GM18858 (cell line): ENCODE data around the gene OR4Q2.
"Not testable (repeated sequence)": the region's sequence is repeated elsewhere in the genome, so short reads cannot be mapped to it uniquely, and the experiment has no call there.

Experiments
- ATAC-seq: cut with Tn5 transposase; IDR thresholded peaks from one replicate; pipeline ENCODE4 v1.9.1; 2021; ENCODE audit not compliant: unreplicated experiment

Gene OR4Q2

DNA sequence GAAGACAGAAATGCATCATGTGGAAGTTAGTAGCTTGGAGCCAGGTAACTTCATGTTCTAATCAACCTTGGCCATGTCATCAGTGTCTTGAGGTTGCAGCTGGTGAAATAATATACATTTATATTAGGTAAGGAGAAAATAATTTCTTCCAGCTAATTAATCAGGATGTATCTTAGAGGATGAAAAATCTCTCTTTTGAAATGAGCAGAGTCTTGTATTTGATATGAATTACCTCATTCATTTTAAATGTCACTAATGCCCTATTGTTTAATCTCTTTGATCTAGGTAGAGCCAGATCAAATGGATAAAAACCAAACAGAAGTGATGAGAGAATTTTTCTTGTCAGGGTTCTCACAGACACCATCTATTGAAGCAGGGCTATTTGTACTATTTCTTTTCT, at the start of gene OR4Q2:
TSS of gene OR4Q2 (plus strand) at position 301 of the 400 bp plus-strand sequence.
- no peak for ATAC-seq

DNA sequence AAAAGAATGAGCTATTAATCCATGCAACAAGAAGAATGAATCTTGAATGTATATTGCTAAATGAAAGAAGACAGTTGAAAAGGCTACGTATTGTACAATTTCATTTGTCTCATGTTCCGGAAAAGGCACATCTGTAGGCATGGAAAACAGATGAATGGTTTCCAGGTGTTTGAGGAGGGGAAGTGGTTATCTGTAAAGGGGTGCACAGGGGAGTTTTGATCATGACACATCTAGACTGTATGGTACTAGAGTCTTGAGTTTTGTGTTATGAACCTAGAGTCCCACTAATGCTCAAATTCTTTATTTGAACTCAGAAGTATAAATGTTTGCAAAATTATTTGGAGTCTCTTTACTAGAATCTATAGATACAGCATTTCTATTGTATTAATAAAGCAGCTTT, 32.2 kb upstream of the OR4Q2 start:
- ATAC-seq = not testable (repeated sequence)

DNA sequence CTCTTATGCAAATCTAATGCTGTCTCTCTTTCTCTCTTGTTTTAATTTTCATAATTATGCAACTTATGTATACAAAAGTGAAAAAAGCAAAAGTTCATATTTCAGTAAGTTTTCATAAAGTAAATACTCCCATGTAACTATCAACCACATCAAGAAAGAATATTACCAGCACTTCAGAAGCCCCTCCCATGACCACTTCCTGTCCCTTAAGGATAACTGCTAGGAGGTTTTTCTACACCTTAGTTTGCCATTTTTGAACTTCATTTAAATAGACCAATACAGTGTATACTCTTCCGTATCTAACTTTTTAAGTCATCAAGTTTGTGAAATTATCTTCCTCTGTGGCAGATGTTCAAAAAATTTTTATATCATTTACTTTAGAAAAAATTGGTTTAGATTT, 27.1 kb upstream of the OR4Q2 start:
- no peak for ATAC-seq

DNA sequence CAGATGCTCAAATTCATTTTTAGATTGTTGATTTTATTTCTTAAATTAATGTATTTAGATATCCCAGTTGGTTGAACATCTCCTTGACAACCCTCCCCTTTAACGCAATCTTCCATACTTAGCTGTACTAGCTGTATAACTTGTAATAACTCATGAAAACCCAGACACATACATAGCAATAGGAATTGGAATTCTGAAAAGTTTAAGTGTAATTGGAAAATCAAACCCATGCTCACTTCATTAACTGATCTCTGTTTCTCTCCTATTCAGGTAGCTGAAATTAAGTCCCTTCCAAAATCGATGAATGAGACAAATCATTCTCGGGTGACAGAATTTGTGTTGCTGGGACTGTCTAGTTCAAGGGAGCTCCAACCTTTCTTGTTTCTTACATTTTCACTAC, 26.7 kb upstream of the OR4Q2 start, which contains the start of gene OR4K15:
TSS of gene OR4K15 (plus strand) at position 301 of the 400 bp plus-strand sequence. CDS start at position 301, 0 bp downstream.
- no peak for ATAC-seq

DNA sequence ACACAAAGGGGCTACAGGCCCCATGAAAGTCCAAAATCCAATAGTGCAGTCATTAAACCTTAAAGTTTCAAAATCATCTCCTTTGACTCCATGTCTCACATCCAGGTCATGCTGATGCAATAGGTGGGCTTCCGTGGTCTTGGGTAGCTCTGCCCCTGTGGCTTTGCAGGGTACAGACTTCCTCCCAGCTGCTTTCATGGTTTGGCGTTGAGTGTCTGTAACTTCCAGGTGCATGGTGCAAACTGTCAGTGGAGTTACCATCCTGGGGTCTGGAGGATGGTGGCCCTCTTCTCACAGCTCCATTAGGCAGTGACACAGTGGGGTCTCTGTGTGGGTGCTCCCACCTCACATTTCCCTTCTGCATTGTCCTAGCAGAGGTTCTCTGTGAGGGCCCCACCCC, 8.5 kb upstream of the OR4Q2 start:
- ATAC-seq = no peak

DNA sequence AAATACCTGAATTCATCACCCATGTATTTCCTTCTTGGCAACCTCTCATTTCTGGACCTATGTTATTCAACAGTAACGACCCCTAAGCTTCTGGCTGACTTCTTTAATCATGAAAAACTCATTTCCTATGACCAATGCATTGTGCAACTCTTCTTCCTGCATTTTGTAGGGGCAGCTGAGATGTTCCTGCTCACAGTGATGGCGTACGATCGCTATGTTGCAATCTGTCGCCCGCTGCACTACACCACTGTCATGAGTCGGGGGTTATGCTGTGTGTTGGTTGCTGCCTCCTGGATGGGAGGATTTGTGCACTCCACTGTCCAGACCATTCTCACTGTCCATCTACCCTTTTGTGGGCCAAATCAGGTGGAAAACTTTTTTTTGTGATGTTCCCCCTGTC, 356 bp downstream of the OR4Q2 start:
- no peak for ATAC-seq

DNA sequence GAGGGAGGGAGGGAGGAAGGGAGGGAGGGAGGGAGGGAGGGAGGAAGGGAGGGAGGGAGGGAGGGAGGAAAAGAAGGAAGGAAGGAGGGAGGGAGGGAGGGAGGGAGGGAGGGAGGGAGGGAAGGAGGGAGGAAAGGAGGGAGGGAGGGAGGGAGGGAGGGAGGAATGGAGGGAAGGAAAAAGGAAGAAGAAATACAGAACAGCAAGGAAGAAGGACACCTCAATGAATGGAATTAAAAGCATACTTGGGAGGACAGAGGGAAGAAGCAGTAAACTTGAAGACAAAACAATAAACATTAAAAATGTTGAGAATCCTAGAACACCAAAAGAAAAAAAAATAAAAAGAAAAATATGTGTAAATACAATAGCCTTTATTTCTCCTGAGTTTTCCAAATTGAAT, 6.2 kb downstream of the OR4Q2 start:
- no peak for ATAC-seq

DNA sequence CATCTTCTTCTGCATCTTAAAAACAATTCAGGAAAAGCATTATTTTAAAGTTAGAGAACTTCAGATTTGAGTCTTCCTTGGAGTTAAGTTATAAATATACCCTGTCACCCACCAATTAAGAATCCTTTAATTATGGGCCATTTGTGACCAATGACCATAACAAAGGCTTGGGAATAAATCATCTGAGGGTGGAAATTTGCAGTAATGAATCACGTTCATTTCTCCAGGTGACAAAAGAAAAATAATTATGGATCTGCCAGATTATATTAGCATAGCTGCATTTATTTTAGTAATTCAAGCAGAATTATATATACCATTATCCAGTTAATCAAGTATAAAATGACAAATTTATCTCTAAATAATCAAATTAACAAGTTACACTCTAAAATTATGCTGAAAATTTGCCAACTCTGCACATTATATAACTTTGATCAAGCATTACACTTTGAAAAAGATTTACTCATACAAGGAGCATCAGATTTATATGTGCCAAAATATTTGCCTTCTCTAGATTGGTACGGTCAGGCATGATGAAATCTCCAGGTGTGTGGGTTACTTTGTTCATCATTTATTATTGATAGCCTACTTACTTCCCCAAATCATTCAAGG, 17.4 kb downstream of the OR4Q2 start, which contains the start of gene OR4K14:
TSS of gene OR4K14 (minus strand) at position 51 of the 609 bp plus-strand sequence. CDS start 4,114 bp downstream, outside the sequence.
- no peak for ATAC-seq

DNA sequence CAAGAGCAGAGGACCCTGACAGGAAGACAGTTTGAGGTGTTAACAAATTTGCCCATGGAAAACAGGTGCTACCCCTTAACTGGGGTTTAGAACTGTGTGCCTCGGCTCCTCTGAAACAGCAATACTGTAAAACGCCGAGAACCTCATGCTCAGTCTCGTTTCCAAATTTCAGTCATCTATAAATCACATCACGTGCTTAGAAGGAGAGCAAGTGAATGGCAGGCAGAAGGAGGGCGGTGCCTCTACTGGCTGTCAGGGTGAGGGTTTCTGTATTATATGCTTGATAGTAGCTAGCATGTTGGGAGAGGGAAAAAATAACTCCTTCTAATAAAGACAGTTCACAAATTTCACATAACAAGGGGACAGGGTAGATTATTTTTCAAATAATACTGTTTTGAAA, 29.1 kb downstream of the OR4Q2 start:
- no peak for ATAC-seq

DNA sequence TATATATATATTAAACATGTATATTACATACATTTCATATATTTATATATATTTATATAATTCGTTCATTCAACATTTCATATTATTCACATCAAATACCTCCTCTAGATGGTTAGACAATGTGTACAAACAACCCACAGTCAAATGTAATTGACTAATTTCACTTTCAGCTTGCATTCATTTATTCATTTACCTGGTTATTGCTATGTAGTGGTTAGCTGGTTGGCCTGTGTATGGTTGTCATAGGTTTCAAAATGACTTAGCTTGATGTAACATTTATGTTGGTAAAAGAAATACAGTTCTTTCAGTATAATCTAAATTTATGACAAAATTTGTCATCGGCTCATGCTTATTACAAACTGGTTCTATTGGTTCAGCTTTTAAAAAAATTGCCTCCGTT, 33.5 kb downstream of the OR4Q2 start:
- ATAC-seq = no peak

DNA sequence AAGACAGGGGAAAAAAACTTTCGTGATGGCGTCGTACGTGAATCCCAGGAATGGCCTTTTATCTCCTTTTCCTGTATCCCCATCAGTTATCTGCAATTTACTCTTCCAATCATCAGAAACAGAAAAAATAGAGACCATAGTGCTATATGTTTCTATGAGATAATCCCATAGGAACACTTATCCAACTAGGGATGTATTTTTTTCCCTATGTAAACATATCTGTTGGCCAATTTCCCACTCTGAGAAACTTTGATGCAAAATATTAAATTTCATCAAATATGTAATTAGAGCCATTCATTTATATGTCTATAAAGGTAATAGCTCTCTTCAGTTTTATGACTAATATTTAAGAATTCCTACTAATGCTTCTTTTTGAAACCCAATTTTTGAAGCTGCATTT, 34.0 kb downstream of the OR4Q2 start, which contains the start of gene OR4K13:
TSS of gene OR4K13 (minus strand) at position 101 of the 400 bp plus-strand sequence. CDS start 1,280 bp downstream, outside the sequence.
- no peak for ATAC-seq

DNA sequence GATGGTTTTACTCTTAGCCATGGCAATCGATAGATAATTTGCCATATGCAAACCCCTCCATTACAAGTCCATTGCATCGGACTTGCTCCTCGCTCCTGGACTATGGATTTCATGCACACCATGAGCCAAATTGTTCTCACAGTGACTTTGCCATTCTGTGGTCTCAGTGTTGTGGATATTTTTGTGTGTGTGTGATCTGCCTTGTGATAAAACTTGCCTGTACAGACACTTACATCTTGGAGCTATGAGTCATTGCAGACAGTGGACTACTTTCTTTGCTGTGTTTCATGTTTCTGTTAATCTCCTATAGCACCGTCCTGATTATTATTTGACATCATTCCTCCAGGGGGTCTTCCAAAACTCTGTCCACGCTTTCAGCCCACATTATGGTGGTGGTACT, 42.3 kb downstream of the OR4Q2 start:
- no peak for ATAC-seq

DNA sequence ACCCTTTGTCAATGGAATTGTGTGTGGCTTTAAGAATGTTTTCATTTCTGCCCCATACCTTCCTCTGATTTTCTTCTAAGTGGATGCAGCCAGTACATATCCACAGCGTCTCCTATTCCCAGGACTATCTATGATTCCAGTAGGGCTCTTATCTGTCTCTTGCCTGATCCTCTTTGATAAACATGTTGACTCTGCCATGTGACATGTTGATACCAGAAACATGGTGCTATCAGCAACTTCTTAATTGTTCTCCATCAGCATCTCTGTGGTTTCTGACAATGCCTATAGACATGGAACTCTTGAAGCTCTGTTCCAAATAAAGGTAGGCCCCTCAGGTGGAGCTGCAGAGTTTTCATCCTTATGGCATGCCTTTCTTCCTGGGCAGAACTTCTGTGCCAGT, 46.2 kb downstream of the OR4Q2 start:
- ATAC-seq = no peak
